ENCODE results near the gene TSPOAP1.

The TSPOAP1 gene

GRCh38 chr17:58373923-58374322 lies 45.3 kb upstream of the TSPOAP1 start:
- ChIA-PET POLR2A (no interaction called here), CTCF (interaction anchor here (2.7 to 3.1 kb wide), 2 partner anchors 8 to 11 kb away, joined by 11 to 13 read pairs; no protein-coding TSS in a partner anchor)
- DNase-seq (ENCODE audit: extremely low spot score), result no peak

GRCh38 chr17:58373003-58373402 lies 44.4 kb upstream of the TSPOAP1 start:
- TF ChIP-seq, protein P1, sequence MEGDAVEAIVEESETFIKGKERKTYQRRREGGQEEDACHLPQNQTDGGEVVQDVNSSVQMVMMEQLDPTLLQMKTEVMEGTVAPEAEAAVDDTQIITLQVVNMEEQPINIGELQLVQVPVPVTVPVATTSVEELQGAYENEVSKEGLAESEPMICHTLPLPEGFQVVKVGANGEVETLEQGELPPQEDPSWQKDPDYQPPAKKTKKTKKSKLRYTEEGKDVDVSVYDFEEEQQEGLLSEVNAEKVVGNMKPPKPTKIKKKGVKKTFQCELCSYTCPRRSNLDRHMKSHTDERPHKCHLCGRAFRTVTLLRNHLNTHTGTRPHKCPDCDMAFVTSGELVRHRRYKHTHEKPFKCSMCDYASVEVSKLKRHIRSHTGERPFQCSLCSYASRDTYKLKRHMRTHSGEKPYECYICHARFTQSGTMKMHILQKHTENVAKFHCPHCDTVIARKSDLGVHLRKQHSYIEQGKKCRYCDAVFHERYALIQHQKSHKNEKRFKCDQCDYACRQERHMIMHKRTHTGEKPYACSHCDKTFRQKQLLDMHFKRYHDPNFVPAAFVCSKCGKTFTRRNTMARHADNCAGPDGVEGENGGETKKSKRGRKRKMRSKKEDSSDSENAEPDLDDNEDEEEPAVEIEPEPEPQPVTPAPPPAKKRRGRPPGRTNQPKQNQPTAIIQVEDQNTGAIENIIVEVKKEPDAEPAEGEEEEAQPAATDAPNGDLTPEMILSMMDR (IDR thresholded peaks at IDR 0.05; ENCODE audit: control extremely low read depth, extremely low read depth, low read depth, missing control alignments), result no peak
- ChIA-PET CTCF (interaction anchor here (1.6 to 3.1 kb wide), 4 partner anchors 9 to 70 kb away, joined by 4 to 13 read pairs (median 10); partner anchors contain the start of gene RNF43), POLR2A (no interaction called here)
- DNase-seq (ENCODE audit: extremely low spot score), result no peak

More at GRCh38 chr17:58373923-58374322, 45.3 kb upstream of the TSPOAP1 start:
- TF ChIP-seq, protein P1 (IDR thresholded peaks at IDR 0.05; ENCODE audit: control extremely low read depth, extremely low read depth, low read depth, missing control alignments), result no peak

- DNase-seq (ENCODE audit: extremely low spot score), result no peak
- TF ChIP-seq, protein P1 (IDR thresholded peaks at IDR 0.05; ENCODE audit: control extremely low read depth, extremely low read depth, low read depth, missing control alignments), result no peak
- ChIA-PET POLR2A (no interaction called here), CTCF (interaction anchor here (0.7 to 4.0 kb wide), 7 partner anchors 8 to 513 kb away, joined by 3 to 27 read pairs (median 8); no protein-coding TSS in a partner anchor)
These were observed 42.8 kb upstream of the TSPOAP1 start for GRCh38 chr17:58371300-58371950.

DNA sequence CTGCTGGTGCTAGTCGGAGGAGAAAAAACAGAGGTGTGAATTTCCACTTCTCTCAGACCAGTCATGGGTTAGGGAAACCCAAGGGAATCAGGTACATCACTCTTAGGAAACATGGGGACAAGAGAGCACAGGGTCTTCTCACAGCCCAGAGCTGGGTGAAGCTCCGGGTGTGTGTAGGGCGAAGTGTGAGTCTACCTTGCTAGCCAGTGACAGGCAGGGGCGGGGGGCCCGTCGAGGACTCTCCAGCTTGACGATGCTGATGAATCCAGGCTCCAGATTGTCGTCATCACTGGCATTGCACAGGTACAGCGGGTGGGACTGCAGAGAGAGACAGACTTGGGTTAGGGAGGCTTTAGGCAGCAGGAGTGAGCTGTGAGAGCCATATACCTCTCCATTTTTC lies 42.1 kb upstream of the TSPOAP1 start:
- ChIA-PET CTCF (interaction anchor here (1.2 to 4.0 kb wide), 3 partner anchors 10 to 67 kb away, joined by 5 to 27 read pairs (median 8); no protein-coding TSS in a partner anchor), POLR2A (no interaction called here)
- TF ChIP-seq, protein P1 (IDR thresholded peaks at IDR 0.05; ENCODE audit: control extremely low read depth, extremely low read depth, low read depth, missing control alignments), result no peak
- DNase-seq (ENCODE audit: extremely low spot score), result no peak

- ChIA-PET CTCF (interaction anchor here (1.2 to 4.0 kb wide), 6 partner anchors 10 to 53 kb away, joined by 3 to 27 read pairs (median 6); partner anchors contain the start of gene RNF43), POLR2A (interaction anchor here (0.7 to 1.3 kb wide), 3 partner anchors 14 to 47 kb away, joined by 3 to 5 read pairs (median 4); partner anchors contain the start of gene RNF43)
- DNase-seq (ENCODE audit: extremely low spot score), result no peak
These were observed 41.7 kb upstream of the TSPOAP1 start for GRCh38 chr17:58370309-58370708.

More at GRCh38 chr17:58370309-58370708, 41.7 kb upstream of the TSPOAP1 start:
- TF ChIP-seq, protein P1 (IDR thresholded peaks at IDR 0.05; ENCODE audit: control extremely low read depth, extremely low read depth, low read depth, missing control alignments), result no peak

Measured in GM10248 (cell line).